Stimulated activated CD4-positive, alpha-beta T cell treated with anti-CD3 and anti-CD28 coated beads, Interleukin-15, amount 100 ng/mL, for 48 hours (primary cell): ENCODE results near the gene SMIM20.
A peak's percentile ranks its signal among the peaks of the same experiment; 100 is the strongest.

Experiments
- DNase-seq, 2 donors: peaks; one replicate each; pipeline ENCODE4 v3.0.0-alpha.2; 2020; ENCODE audit warnings: low read depth in 2 of 2

SMIM20 gene

GRCh38 chr4:25926462-25926861, 12.4 kb downstream of the SMIM20 start:
- DNase-seq = no peak

GRCh38 chr4:25927361-25928195, 13.6 kb downstream of the SMIM20 start:
- no peak for DNase-seq

GRCh38 chr4:25928379-25929297, 14.6 kb downstream of the SMIM20 start:
- no peak for DNase-seq

GRCh38 chr4:25929298-25929686, 15.3 kb downstream of the SMIM20 start:
- DNase-seq = no peak

GRCh38 chr4:25930731-25931354, 16.8 kb downstream of the SMIM20 start:
- DNase-seq = no peak

GRCh38 chr4:25936696-25937095, 22.7 kb downstream of the SMIM20 start:
- no peak for DNase-seq

- DNase-seq = no peak
Observed at GRCh38 chr4:25937801-25938200, 23.8 kb downstream of the SMIM20 start.

GRCh38 chr4:25938366-25938765, 24.3 kb downstream of the SMIM20 start:
- DNase-seq = no peak

- peak; percentile 47 to 49 for DNase-seq
Observed at GRCh38 chr4:25938787-25939186, 24.8 kb downstream of the SMIM20 start.

- DNase-seq = no peak
Observed at GRCh38 chr4:25939330-25939729, 25.3 kb downstream of the SMIM20 start.

- DNase-seq = no peak
Observed at GRCh38 chr4:25941457-25942221, 27.6 kb downstream of the SMIM20 start.

- no peak for DNase-seq
Observed at GRCh38 chr4:25943312-25943711, 29.3 kb downstream of the SMIM20 start.

GRCh38 chr4:25943805-25944204, 29.8 kb downstream of the SMIM20 start:
- DNase-seq = no peak

GRCh38 chr4:25948051-25948450, 34.0 kb downstream of the SMIM20 start:
- DNase-seq = no peak

GRCh38 chr4:25949173-25949748, 35.2 kb downstream of the SMIM20 start:
- no peak for DNase-seq

GRCh38 chr4:25949994-25950393, 36.0 kb downstream of the SMIM20 start:
- DNase-seq = no peak

- no peak for DNase-seq
Observed at GRCh38 chr4:25950461-25951389, 36.7 kb downstream of the SMIM20 start.

GRCh38 chr4:25951390-25951952, 37.5 kb downstream of the SMIM20 start:
- no peak for DNase-seq

GRCh38 chr4:25953740-25954139, 39.7 kb downstream of the SMIM20 start:
- DNase-seq = no peak
